Activated CD8-positive, alpha-beta T cell treated with anti-CD3 and anti-CD28 coated beads for 36 hours (primary cell): ENCODE results near the gene ANKMY1. TPM values are rescaled to one million over a fixed set of nuclear protein-coding genes. Genes with fewer than 3 reads are reported as not detected.

Source experiments
- ATAC-seq: fragments of 200-7000 bp; cut with Tn5 transposase; one replicate; pipeline ENCODE4 v1.10.0; 2021; ENCODE audit warnings: mild to moderate bottlenecking, moderate library complexity
- CTCF ChIA-PET: fragments of 350-600 bp; sonication (Branson Sonifier 250); formaldehyde crosslinking; loops from one replicate; lab custom pipeline; 2021; ENCODE audit warnings: antibody characterized with exemption; lab: Charles Lee
- POLR2A ChIA-PET: fragments of 350-600 bp; sonication (Branson Sonifier 250); formaldehyde crosslinking; loops from one replicate; lab custom pipeline; 2021; ENCODE audit warnings: antibody characterized with exemption; lab: Charles Lee
- DNase-seq: peaks from one replicate; pipeline ENCODE4 v3.0.0-alpha.2; 2020
- H3K27ac Mint-ChIP-seq: one replicate; pipeline ENCODE4 v1.8.0; 2021; ENCODE audit warnings: mild to moderate bottlenecking, mixed read lengths
- H3K27me3 Mint-ChIP-seq: one replicate; pipeline ENCODE4 v1.8.0; 2021; ENCODE audit warnings: mixed read lengths
- H3K36me3 Mint-ChIP-seq: one replicate; pipeline ENCODE4 v1.8.0; 2021; ENCODE audit warnings: low read depth, mixed read lengths
- H3K4me1 Mint-ChIP-seq: one replicate; pipeline ENCODE4 v1.8.0; 2021; ENCODE audit warnings: low read depth, mixed read lengths
- H3K4me3 Mint-ChIP-seq: one replicate; pipeline ENCODE4 v1.8.0; 2021; ENCODE audit warnings: mild to moderate bottlenecking, moderate library complexity, mixed read lengths
- H3K9me3 Mint-ChIP-seq: one replicate; pipeline ENCODE4 v1.8.0; 2021; ENCODE audit warnings: mixed read lengths
- CTCF ChIP-seq: fragments of 200-600 bp; IDR thresholded peaks from one replicate; pipeline ENCODE4 v1.8.0; 2022; ENCODE audit warnings: antibody characterized with exemption, mild to moderate bottlenecking
- intact Hi-C: fragments of 100-400 bp; cut with micrococcal nuclease; formaldehyde crosslinking; loops from one replicate; pipeline ENCODE4 v1.10.0; 2022
- total RNA-seq, 2 experiments: library from RNA; stranded (reverse); gene quantifications; one replicate each; pipeline ENCODE4 v1.2.3, GENCODE V29; 2021

ANKMY1 gene
- total RNA-seq, 2 experiments from 2014 or later = 14.5 to 18.6 TPM

GRCh38 chr2:240601061-240601830, 43.5 kb upstream of the ANKMY1 start:
- H3K27me3 Mint-ChIP-seq = no peaks in the 10 kb centered on the region
- no peak for TF ChIP-seq CTCF
- no peak overlapping the region for H3K27ac Mint-ChIP-seq
- no peak for DNase-seq
- ATAC-seq = no peak
- no peaks in the 10 kb centered on the region for H3K36me3 Mint-ChIP-seq
- no peaks in the 10 kb centered on the region for H3K9me3 Mint-ChIP-seq
- no peak overlapping the region for H3K4me3 Mint-ChIP-seq
- intact Hi-C loops = no loop called here
- ChIA-PET POLR2A (no interaction called here), CTCF (no interaction called here)
- H3K4me1 Mint-ChIP-seq = no peaks in the 10 kb centered on the region

GRCh38 chr2:240600451-240600961, 42.7 kb upstream of the ANKMY1 start:
- no peak overlapping the region for H3K27ac Mint-ChIP-seq
- CTCF ChIA-PET = no interaction called here
- DNase-seq (no peak), ATAC-seq (no peak)
- no peaks in the 10 kb centered on the region for H3K27me3 Mint-ChIP-seq
- H3K9me3 Mint-ChIP-seq = no peaks in the 10 kb centered on the region
- TF ChIP-seq CTCF = no peak
- no peaks in the 10 kb centered on the region for H3K36me3 Mint-ChIP-seq
- intact Hi-C loops = no loop called here
- H3K4me3 Mint-ChIP-seq = no peak overlapping the region
- no peaks in the 10 kb centered on the region for H3K4me1 Mint-ChIP-seq
- POLR2A ChIA-PET = no interaction called here

GRCh38 chr2:240599141-240599583, 41.4 kb upstream of the ANKMY1 start:
- Mint-ChIP-seq H3K27me3 (no peaks in the 10 kb centered on the region), H3K4me3 (no peak overlapping the region), H3K27ac (no peak overlapping the region), H3K9me3 (no peaks in the 10 kb centered on the region), H3K4me1 (no peaks in the 10 kb centered on the region), H3K36me3 (no peaks in the 10 kb centered on the region)
- DNase-seq = no peak
- no peak for TF ChIP-seq CTCF
- intact Hi-C loops = no loop called here
- ChIA-PET CTCF (no interaction called here), POLR2A (no interaction called here)
- ATAC-seq = no peak

- DNase-seq (no peak), ATAC-seq (no peak)
- ChIA-PET CTCF (no interaction called here), POLR2A (no interaction called here)
- Mint-ChIP-seq H3K4me3 (no peak overlapping the region), H3K4me1 (no peaks in the 10 kb centered on the region), H3K27ac (no peak overlapping the region), H3K36me3 (no peaks in the 10 kb centered on the region), H3K27me3 (no peaks in the 10 kb centered on the region), H3K9me3 (no peaks in the 10 kb centered on the region)
- no peak for TF ChIP-seq CTCF
- intact Hi-C loops = no loop called here
Observed at GRCh38 chr2:240598311-240598911, 40.6 kb upstream of the ANKMY1 start.
